GM18907 (cell line): ENCODE results near the gene DNER.

Experiments used
- ATAC-seq: cut with Tn5 transposase; IDR thresholded peaks from one replicate; pipeline ENCODE4 v1.9.1; 2021; ENCODE audit warnings: mild to moderate bottlenecking, moderate library complexity; ENCODE audit not compliant: unreplicated experiment

Gene DNER

DNA sequence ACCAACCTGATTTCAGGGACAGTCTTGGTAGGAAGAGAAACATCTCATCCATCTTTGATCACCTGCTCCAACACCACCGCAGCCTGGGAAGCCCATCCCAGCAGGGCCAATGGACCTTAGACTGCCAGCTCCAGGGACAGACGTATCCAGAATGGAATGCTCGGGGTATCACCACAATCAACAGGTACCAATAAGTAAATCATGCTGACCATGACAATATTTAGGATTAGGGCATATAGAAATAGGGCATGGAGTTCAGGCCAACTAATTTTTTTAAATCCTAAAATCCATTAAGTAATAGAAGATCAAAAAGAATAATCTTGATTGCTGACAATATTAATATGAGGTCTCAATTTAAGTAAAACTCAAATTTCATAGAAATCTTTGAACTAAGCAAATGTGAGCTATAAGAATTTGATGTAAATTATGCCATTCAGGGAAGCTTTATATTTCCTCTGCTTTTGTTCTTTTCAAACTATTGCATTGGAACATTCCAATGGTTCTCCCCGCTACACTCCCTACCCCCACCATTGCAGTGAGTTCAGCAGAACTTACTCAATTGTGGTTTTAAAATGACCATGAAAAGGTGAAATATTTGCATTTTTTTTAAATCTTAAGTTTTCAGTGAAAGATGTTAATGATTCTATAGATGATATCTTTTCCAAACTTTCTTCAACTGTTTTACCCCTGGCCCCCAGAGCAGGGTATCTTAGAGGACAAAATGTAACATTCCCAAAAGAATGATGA lies 138.6 kb downstream of the DNER start:
- ATAC-seq = no peak

DNA sequence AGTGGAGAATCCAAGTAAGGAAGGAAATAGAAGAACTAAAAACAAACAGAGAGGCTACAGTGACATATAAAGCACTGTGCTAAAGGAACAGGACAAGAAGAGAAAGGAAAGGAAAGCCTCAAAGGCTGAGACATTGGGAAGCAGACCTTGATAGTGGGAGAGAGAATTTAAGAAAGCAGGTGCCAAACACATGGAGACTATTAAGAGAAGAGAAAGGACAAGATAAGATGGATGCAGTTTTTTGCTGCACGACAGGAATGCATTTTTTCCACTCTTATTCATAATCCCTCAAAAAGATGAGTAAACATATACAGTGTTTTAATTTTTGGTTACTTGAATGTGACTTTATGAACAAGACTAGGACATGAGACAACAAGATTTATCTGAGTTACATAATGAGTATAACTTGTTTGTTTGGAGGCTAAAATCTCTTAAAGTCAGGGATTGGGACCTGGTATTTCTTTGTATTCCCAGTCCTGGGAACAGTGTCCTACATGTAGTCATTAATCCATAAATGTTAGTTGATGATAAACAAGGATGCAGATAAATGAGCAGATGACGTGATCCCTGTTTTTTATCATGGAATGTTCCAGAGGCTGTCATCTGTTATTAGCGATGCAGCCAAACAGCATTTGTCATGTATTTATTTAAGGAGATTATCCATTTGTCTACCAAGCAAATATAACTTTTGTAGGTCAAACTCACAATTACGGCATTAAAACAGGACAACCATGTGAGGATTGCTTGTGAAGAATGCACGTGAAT lies 141.7 kb downstream of the DNER start:
- ATAC-seq = no peak

DNA sequence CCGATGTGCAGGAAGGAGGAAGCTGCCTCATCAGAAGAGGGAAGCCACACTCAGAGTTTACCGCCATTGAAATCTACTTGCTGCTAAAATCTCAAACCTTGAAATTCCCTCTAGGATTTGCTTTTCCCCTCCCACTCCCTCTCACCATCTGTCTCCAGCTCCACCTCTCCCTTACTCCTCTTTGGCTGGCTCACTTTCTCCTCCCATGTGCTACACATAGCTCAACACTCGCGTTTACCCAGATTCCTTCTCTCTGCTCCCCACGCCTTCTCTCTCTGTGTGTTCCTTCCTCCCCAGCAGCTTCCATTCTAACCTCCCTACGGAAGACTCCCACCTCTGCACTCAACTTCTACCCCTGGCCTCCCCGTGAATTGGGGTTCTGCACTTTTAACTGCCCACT lies 143.1 kb downstream of the DNER start:
- ATAC-seq = no peak

DNA sequence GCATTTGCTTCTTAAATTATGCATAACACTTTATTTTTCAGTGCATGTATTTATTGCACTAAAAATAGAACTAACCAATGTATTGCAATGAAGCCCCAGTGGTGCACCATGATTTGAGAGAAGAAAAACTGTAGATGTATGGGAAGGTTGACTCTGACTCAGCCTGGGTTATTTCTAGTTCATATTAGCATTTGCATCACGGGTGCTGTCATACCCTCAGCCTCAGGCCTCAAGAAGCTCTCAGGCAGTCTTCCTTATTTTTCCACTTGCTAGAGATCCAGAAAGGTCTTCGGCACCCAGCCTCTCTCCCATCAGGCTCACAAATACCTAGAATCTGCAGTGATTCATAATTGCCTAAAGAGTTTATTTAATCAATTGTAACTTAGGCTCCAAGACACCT lies 148.0 kb downstream of the DNER start:
- no peak for ATAC-seq

DNA sequence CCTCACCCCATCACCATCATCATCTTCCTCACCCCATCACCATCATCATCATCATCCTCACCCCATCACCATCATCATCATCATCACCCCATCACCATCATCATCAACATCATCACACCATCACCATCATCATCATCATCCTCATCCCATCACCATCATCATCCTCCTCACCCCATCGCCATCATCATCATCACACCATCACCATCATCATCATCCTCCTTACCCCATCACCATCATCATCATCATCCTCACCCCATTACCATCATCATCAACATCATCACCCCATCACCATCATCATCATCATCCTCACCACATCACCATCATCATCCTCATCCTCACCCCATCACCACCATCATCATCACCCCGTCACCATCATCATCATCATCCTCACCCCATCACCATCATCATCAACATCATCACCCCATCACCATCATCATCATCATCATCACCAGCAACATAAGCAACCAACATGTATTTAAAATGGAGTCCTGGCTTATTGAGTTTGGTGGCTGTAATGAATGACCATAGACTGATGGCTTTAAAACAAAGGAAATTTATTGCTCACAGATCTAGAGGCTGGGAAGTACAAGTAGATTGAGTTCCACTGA lies 150.0 kb downstream of the DNER start:
- no peak for ATAC-seq

DNA sequence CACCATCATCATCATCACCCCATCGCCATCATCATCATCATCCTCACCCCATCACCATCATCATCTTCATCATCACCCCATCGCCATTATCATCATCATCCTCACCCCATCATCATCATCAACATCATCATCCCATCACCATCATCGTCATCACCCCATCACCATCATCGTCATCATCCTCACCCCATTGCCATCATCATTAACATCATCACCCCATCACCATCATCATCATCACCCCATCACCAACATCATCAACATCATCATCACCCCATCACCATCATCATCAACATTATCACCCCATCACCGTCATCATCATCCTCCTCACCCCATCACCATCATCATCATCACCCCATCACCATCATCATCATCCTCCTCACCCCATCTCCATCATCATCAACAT lies 151.0 kb downstream of the DNER start:
- no peak for ATAC-seq

DNA sequence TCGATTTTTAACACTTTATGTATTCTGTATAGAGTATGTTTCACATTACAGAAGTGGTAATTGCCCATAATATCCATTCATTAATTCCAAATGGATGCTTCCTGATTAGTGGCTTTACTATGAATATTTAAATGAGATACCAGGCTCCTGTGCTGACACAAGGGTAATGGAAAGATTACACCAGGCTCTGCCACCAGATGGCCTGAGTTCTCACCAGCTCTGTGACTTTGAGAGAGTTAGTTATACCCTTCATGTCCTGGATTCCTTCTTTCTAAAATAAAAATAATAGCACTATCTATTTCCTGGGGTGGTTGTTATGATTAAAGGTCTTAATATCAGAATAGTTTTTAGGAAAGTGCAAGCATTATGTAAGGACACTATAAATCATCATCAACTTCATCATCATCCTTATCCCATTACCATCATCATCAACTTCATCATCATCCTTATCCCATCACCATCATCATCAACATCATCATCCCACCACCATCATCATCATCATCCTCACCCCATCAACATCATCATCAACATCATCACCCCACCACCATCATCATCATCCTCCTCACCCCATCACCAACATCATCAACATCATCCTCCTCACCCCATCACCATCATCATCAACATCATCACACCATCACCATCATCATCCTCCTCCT lies 151.8 kb downstream of the DNER start:
- no peak for ATAC-seq

DNA sequence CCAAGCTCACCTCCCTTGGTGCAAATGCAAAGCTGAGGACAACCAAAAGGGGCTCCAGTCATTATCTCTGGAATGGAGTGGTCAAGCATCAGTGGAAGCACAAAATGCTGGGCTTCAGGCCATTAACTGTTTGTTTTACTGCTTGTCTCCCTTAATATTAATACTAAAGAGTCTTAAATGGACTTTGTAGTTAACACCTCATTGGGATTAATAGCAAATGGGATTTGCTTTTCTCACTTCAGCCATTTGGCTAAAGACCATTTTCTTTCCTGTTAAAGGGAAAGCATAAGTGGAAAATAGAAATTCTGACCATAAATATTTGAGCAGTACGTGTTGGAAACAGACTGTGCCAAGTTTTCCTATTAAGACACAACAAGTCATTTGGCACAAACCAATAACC lies 154.4 kb downstream of the DNER start:
- no peak for ATAC-seq

DNA sequence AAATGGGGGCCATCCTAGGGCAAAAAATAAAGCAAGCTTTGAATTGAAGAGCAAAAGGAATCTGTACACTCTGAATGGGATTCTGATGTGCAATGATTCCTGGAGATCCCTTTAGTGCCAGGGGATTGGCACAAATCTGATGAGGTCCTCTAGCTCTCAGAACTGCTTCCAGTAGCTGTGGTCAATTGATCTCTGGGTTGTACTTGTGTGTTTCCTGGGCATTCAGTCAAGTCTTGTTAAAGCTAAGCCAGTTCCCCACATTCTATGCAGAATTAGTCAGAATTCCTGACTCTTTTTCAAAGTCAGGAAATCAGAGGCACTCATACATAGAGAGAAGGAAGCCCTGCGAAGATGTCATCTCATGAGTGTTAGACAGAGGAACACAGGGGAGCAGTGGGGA lies 161.3 kb downstream of the DNER start:
- no peak for ATAC-seq

DNA sequence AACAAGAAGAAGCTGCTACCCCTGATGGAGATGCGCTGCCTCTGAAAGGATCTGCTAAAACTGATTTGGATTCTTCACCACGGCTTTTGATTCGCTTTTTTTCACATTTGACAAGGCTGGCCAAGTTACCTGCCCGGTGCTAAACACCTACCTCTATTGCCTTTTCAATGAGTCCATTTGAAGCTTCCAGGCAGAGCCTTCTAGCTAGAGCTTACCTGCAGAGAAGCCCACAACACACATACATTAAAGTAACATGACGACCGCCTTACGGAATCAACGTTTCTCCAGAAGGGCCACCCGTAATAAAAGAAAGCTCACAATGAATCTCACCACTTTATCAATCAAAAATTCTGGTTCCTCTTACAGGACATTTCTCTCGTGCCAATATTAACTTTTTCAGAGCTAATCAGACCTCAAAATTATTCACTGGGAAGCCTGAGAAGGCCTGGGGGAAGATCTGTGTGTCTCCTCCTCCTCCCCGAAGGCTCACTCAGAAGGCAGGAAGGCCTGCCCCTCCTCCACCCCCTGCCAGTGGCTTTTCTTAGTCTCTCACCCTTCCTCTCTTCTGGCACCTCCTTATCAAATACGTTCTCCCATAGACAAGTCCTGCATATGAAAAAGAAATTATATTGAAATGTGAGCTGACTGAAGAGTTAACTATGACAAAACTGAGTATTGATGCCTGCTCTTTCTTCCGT lies 171.0 kb downstream of the DNER start:
- ATAC-seq = no peak

DNA sequence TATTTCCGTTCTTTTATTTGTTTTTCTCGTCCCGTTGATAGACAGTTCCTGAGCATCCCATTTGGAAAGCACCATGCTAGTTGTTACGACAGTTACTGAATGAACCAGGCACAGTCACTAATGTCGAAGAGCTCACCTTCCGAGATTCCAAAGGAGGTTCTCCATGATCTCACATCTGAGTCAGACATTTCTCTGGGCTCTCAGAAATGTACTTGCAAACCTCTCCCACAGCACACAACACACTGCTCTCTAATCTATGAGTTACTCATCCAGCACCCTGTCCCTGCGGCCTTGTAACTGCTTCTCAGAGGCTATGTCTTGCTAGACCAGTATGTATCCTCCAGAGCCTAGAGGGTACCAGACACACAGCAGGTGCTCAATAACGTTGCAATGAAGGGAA lies 174.7 kb downstream of the DNER start:
- no peak for ATAC-seq

DNA sequence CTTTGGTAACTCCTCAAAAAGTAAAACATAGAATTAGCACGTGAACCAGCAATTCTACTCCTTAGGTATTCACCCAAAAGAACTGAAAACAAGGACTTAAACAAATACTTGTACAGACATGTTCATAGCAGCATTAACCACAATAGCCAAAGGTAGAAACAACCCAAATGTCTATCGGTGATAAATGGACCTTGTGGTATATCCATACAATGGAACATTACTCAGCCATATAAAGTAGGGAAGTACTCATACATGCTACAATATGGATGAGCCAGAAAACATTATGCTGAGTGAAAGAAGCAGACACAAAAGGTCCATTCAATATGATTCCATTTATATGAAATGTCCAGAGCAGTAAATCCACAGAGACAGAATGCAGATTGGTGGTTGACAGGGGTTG lies 182.8 kb downstream of the DNER start:
- ATAC-seq = no peak

DNA sequence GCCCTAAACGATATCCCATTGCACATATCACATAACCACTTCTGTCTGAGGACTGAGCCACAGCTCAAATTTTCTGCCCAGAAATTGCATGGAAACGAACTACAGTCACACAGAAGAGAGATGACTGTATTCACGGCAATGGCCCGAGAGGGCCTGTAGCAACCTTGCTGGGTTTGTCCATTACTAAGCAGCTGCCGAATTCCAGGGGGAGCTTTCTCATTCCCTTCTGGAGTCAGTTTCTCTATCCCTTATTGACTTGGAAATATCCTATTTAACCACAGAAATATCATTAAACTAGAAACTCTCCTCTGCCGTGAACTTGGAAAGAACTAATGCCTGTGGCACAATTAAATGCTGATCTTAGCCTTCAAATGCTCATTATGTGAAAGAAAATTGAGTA lies 183.9 kb downstream of the DNER start:
- ATAC-seq = no peak

DNA sequence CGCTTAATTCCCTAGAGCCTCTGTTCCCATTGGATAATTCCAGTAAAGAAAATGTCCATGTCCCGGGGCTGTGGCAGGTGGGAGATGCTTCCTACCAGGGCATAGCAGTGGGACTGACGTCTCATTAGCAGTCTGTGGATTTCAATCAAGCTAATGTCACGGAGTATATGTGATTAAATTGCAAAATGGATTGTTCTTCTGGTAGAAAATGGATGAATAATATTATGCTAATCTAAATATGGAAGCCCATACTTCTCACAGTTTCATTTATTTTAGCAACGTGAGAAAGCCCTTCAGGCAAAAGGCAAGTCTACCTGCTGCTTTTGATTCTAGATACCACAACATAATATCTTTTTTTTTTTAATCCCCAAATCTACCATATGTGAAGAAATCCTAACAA lies 185.5 kb downstream of the DNER start:
- ATAC-seq = no peak

DNA sequence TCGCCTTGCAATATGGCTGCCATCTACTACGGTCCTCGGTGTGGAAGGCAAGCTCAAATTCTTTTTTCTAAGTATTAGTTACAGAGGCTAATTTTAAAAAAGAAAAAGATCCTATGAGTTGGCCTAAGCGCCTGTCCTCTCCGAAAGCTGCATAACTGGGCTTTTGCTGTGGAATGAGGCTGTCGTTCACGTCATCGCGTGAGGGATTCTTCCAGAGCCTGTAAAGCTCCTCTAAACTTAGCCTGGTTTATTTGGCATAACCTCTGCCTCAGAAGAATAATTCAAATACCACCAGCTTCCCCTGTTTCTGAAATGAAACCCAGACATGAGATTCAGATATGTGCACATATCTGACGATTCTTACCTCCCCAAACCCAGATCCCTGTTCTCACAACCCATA lies 187.4 kb downstream of the DNER start:
- ATAC-seq = no peak

DNA sequence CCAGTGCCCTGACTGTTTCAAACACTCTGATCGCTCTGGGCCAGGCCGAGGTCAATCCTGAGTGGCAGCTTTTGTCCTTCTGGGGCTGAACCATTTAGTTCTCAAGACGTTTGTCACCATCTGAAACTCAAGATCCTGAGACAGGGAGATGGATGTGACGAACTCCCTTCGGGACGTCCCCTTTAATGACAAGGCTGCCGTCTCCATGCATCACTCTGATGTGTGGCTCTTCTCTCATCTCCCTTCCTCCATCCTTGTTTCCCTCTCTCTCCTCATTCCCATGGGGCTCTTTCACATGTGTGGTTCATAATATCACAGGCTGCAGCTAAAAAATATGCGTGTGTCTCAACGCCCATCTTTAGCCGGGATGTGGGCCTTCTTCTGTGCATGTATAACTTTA lies 189.6 kb downstream of the DNER start:
- no peak for ATAC-seq

DNA sequence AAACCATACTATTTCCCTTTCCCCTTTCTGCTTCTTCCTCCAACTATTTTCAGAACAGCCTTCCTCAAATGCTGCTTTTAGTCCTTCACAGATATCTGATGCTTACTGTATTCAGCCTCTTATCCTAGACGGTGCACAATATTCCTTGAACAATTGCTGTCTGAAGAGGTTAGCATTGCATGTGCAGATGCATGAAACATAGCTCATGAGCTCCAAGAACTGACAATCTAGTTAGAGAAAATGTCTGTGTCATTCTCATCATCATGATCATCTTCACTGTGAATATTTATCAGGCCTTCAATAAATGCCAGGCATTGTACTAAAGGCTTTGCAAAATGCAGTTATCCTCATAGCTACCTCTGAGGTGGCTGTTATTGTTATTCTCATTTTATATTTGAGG lies 190.7 kb downstream of the DNER start:
- ATAC-seq = no peak

DNA sequence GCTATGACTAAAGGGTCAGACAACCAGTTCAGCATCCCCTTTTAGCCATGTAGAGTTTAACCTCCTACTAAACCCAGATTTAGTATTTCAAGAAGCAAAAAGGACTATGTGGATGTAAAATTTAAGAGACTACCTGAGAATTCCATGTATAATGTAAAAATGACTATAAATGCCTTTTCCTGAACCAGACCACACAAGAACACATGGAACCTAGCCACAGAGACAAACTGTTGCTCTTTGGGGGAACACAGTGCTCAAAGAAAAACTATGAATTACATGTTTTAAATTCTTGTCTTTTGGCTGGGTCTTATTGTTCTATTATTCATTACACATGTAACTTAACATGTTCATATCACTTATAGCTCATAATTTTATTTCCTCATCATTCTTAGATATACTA lies 192.8 kb downstream of the DNER start:
- no peak for ATAC-seq

DNA sequence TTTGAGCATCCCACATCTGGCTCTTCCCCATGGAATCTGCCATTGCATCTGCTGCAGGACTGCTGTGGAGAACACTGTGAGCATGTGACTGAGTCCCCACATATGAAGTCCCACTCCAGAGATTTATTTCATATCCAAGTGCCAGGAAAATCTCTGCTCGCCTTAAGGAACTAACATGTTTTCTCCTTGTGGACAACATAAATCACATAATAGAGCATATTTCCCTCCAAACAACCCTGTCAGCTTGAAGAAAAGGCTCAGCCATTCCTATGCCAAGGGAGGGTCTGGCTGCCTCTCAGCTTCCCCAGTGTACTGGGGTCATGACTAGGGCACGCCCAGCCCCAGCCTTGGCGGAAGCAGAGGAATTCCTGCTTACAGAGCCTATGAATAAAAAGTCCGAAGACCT lies 193.7 kb downstream of the DNER start:
- no peak for ATAC-seq

DNA sequence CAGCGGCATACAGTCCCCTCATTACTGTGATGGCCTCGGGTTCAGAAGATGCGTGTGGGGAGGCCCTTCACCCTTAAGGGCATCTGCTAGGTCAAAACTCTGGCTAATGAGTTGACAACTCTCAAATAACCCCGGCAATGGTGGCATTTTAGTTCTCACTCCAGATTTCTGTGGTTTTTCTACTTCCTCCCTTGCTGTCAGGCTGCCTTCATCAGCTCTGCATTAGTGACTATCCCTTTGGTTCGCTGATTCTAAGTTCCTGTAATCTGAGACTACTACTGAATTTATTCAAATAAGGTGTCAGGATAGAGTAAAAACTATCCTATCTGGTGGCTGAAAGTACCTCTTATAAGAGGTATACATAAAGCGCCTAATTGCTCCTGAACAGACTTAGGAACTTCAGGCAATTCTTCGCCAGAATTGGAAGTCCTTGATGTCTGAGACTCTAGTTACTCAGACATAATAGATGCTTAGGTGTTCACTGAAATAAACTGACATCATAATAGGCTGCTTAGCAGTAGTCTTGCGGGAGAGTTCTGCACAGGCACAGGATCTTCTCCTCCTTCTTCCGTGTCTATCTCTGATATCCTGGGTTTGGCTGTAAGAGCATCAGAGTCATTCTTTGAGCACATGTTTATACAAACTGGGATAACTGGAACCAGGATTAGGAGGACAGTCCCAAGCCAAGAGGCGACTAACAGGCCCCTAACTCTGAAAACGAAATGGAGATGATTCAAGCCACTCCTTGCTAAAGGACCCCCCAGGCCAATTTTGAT lies 194.5 kb downstream of the DNER start:
- peak; percentile 71 for ATAC-seq
